ENCODE data around the gene PLLP. TPM values are rescaled to one million over a fixed set of nuclear protein-coding genes. Genes with fewer than 3 reads are reported as not detected.

Gene PLLP
- total RNA-seq, 1 donor from 2014 or later, result 104 TPM

DNA sequence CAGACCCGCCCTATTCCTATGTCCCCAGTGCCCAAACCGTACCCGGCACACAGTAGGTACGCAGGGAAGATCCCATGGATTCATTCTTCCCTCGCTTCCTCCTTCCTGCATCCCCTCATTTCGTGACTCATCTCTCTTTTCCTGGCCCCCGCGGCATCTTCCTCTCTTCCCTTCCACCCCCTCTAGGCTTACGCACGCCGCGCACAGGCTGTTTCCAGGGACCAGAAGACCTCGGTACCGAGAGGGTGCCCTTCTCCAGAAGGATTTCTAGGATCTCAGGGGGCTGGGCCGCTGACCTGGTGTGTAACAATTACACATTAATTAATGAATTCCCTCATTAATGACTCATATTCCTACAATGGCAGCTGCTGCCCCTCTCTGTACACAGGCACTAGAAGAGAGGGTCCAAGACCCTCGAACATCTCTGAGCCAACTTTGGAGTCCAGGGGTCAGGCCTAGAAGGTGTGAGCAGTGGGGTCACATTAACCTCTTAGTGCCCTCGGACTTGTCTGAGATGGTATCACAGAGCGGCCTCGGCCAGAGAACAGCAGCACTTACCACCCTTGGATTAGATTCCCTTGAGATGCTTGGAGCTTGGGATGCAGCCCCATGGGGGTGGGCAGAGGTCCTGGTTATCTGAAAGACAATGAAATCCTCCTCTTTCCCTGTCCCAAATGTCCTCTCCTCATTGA is 16.8 kb upstream of the PLLP start:
- H3K4me3 ChIP-seq, result peak overlapping the region; percentile 21
- TF ChIP-seq, protein P1, sequence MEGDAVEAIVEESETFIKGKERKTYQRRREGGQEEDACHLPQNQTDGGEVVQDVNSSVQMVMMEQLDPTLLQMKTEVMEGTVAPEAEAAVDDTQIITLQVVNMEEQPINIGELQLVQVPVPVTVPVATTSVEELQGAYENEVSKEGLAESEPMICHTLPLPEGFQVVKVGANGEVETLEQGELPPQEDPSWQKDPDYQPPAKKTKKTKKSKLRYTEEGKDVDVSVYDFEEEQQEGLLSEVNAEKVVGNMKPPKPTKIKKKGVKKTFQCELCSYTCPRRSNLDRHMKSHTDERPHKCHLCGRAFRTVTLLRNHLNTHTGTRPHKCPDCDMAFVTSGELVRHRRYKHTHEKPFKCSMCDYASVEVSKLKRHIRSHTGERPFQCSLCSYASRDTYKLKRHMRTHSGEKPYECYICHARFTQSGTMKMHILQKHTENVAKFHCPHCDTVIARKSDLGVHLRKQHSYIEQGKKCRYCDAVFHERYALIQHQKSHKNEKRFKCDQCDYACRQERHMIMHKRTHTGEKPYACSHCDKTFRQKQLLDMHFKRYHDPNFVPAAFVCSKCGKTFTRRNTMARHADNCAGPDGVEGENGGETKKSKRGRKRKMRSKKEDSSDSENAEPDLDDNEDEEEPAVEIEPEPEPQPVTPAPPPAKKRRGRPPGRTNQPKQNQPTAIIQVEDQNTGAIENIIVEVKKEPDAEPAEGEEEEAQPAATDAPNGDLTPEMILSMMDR (IDR thresholded peaks at IDR 0.05), result no peak
- peaks cover 29% of the 10 kb centered on the region for H3K4me1 ChIP-seq
- DNase-seq, result no peak
- no peak overlapping the region for H3K27ac ChIP-seq
- H3K36me3 ChIP-seq, result no peaks in the 10 kb centered on the region
- no peak for ATAC-seq
- H3K27me3 ChIP-seq, result no peaks in the 10 kb centered on the region
- H3K9me3 ChIP-seq, result no peaks in the 10 kb centered on the region
- intact Hi-C loops (cut with DNase I), result loop anchor here (2.0 kb wide), 1 partner anchor 116 kb away; no protein-coding TSS in a partner anchor

DNA sequence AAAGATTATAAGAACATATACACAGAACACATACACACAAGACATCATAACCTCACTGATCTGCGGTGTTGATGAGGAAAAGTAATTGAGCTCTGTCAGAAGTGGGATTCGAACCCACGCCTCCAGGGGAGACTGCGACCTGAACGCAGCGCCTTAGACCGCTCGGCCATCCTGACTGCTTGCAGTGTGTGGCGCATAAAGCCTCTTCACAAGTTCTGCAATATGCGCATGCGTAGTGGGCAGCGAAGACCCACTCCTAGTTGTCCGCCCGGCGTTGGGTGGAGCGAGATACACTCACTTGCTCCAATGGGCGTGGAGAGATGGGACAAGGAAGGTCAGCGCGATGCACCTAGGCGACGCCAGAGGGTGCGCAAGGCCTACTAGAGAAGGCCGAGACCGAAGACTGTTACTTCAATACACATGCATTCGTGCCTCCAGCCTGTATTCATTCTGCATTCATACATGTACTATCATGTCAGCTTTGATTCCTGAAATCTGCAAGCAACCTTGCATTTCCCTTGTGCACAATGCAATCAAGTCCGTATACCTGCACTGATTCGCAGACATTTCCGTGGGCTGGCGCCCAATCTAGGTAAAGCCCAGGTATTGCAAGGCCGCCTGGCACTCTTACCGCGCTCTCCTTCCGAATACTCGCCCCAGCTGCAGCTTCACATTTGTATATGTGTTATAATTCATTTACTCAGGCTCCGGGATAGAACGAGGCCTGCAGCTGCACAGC is 16.1 kb upstream of the PLLP start:
- intact Hi-C loops (cut with DNase I), result loop anchor here (2.0 kb wide), 1 partner anchor 116 kb away; no protein-coding TSS in a partner anchor
- TF ChIP-seq, protein P1 (IDR thresholded peaks at IDR 0.05), result peak; percentile 93
- no peaks in the 10 kb centered on the region for H3K36me3 ChIP-seq
- no peaks in the 10 kb centered on the region for H3K27me3 ChIP-seq
- peak; percentile 99 for DNase-seq
- H3K9me3 ChIP-seq, result no peaks in the 10 kb centered on the region
- ATAC-seq, result peak; percentile 96
- peaks cover 29% of the 10 kb centered on the region for H3K4me1 ChIP-seq
- peak overlapping the region; percentile 52 for H3K4me3 ChIP-seq
- peak overlapping the region; percentile 86 for H3K27ac ChIP-seq

DNA sequence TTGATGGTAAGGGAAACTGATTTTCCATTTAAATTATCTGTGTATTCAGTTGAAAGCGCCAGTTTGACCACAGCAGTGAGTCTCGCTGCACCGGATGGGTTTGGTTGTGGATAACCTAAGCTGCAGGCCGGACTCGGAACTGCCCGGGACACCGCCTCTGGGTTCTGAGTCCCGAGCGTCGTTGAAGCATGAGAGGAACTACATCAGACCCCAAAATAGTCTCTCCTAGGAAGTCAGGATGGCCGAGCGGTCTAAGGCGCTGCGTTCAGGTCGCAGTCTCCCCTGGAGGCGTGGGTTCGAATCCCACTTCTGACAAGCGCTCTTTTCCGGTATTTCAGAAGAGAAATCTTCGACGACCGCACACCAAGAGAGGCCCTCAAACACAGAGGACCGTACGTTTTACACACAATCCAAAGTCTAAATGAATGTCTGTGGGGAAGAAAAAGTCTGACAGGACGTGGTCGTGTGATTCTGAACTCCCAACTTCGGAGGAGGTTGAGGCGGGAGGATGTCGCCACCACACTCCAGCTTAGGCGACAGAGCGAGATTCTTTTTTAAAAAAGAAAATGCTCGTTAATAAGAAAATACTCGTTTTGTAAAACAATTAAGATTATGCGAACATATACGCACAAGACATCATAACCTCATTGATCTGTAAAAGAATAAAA is 15.4 kb upstream of the PLLP start:
- intact Hi-C loops (cut with DNase I), result loop anchor here (2.0 kb wide), 1 partner anchor 117 kb away; no protein-coding TSS in a partner anchor
- H3K4me3 ChIP-seq, result peak overlapping the region; percentile 52
- ATAC-seq, result peak; percentile 71
- TF ChIP-seq, protein P1 (IDR thresholded peaks at IDR 0.05), result peak; percentile 42
- H3K4me1 ChIP-seq, result peaks cover 29% of the 10 kb centered on the region
- H3K9me3 ChIP-seq, result no peaks in the 10 kb centered on the region
- no peaks in the 10 kb centered on the region for H3K36me3 ChIP-seq
- peak overlapping the region; percentile 86 for H3K27ac ChIP-seq
- DNase-seq, result peak; percentile 90
- H3K27me3 ChIP-seq, result no peaks in the 10 kb centered on the region

DNA sequence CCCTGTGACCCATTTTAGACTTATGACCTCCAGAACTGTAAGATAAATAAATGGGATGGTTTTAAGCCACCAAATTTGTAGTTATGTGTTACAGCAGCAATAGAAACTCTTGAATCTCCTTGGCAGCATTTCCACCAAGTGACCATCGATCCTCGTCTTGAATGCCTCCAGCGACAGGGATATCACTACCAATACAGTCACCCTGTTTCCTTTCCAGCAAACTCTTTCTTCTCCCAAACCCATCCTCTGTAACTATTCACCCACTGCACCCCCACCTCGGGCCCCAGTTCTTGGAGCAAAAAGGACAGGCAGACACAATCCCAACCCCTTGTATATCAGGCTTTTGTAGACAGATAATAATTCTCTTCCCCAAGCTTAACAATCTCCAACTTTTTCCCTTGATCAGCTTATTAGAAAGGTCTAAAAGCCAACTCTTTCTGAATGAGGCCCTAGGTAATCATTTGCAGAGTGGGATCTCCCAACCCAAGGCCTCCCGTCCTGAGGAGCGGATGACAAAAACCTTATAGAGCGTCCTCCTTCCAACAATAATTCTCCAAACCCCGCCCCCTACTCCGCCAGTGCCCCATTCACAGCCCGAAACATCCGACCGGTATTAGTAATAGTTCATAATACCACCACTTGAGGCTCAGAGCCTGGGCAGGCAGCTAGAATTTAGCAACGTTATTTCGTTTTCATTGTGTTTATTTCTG is 14.7 kb upstream of the PLLP start:
- peak; percentile 4 for ATAC-seq
- intact Hi-C loops (cut with DNase I), result no loop called here
- peak overlapping the region; percentile 86 for H3K27ac ChIP-seq
- TF ChIP-seq, protein P1 (IDR thresholded peaks at IDR 0.05), result no peak
- peaks cover 22% of the 10 kb centered on the region for H3K4me1 ChIP-seq
- no peaks in the 10 kb centered on the region for H3K27me3 ChIP-seq
- no peaks in the 10 kb centered on the region for H3K36me3 ChIP-seq
- no peaks in the 10 kb centered on the region for H3K9me3 ChIP-seq
- DNase-seq, result no peak
- peak overlapping the region; percentile 52 for H3K4me3 ChIP-seq

DNA sequence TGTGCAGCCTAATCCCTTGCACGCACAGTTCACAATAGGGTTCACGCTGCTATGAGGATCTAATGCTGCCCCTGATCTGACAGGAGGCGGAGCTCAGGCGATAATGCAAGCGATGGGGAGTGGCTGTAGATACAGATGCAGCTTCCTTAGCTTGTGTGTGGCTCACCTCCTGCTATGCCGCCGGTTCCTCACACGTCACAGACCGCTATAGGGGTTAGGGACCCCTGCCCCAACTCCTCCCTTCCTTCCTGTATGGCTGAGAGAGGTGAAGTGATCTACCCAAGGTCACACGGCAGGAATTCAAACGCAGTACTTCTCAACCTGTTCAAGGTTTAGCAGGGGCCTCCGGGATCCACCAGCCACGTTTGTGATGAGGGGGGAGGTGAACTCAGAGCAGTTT is 13.4 kb upstream of the PLLP start:
- no peaks in the 10 kb centered on the region for H3K9me3 ChIP-seq
- H3K4me3 ChIP-seq, result no peak overlapping the region
- intact Hi-C loops (cut with DNase I), result no loop called here
- DNase-seq (no peak), ATAC-seq (no peak)
- no peaks in the 10 kb centered on the region for H3K27me3 ChIP-seq
- no peak overlapping the region for H3K27ac ChIP-seq
- TF ChIP-seq, protein P1 (IDR thresholded peaks at IDR 0.05), result no peak
- H3K4me1 ChIP-seq, result peaks cover 16% of the 10 kb centered on the region
- no peaks in the 10 kb centered on the region for H3K36me3 ChIP-seq
